PFSK-1 (cell line): Measurements from ENCODE around the gene IMPDH2.

Experiments
- FOXP2 ChIP-seq: optimal IDR thresholded peaks from 2 replicates; pipeline ENCODE3; 2011; ENCODE audit warnings: borderline replicate concordance, control low read depth, inconsistent platforms; ENCODE audit not compliant: insufficient read depth; ENCODE audit errors: extremely low read length, extremely low read depth
- POLR2AphosphoS5 ChIP-seq: IDR thresholded peaks from 2 replicates; pipeline ENCODE4 v1.6.1; 2012; ENCODE audit warnings: low read depth, mild to moderate bottlenecking, control low read depth, low read length, moderate library complexity
- SIN3A ChIP-seq: IDR thresholded peaks from 2 replicates; pipeline ENCODE4 v1.6.1; 2012; ENCODE audit warnings: mild to moderate bottlenecking, low read length, moderate library complexity, borderline replicate concordance; ENCODE audit not compliant: insufficient read depth
- TAF1 ChIP-seq: IDR thresholded peaks from 2 replicates; pipeline ENCODE4 v1.6.1; 2012; ENCODE audit warnings: low read length, control low read depth, borderline replicate concordance; ENCODE audit not compliant: insufficient read depth
- TF ChIP-seq, protein P1 (sequence below), 2 experiments: IDR thresholded peaks; 2 replicates each; pipeline versions ENCODE4 v1.6.1 to v1.8.0; 2011 to 2012; ENCODE audit warnings: low read depth in 2 of 2, low read length in 2 of 2, control low read depth in 1 of 2, inconsistent platforms in 1 of 2, mild to moderate bottlenecking in 1 of 2, moderate library complexity in 1 of 2; ENCODE audit not compliant: insufficient read depth in 1 of 2

Gene IMPDH2

GRCh38 chr3:48991851-48992545 is 37.2 kb downstream of the IMPDH2 start:
- TF ChIP-seq, protein P1, sequence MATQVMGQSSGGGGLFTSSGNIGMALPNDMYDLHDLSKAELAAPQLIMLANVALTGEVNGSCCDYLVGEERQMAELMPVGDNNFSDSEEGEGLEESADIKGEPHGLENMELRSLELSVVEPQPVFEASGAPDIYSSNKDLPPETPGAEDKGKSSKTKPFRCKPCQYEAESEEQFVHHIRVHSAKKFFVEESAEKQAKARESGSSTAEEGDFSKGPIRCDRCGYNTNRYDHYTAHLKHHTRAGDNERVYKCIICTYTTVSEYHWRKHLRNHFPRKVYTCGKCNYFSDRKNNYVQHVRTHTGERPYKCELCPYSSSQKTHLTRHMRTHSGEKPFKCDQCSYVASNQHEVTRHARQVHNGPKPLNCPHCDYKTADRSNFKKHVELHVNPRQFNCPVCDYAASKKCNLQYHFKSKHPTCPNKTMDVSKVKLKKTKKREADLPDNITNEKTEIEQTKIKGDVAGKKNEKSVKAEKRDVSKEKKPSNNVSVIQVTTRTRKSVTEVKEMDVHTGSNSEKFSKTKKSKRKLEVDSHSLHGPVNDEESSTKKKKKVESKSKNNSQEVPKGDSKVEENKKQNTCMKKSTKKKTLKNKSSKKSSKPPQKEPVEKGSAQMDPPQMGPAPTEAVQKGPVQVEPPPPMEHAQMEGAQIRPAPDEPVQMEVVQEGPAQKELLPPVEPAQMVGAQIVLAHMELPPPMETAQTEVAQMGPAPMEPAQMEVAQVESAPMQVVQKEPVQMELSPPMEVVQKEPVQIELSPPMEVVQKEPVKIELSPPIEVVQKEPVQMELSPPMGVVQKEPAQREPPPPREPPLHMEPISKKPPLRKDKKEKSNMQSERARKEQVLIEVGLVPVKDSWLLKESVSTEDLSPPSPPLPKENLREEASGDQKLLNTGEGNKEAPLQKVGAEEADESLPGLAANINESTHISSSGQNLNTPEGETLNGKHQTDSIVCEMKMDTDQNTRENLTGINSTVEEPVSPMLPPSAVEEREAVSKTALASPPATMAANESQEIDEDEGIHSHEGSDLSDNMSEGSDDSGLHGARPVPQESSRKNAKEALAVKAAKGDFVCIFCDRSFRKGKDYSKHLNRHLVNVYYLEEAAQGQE (IDR thresholded peaks at IDR 0.05; ENCODE audit: insufficient read depth in 1 of 2, low read depth in 2 of 2, low read length in 2 of 2): no peak
- TF ChIP-seq SIN3A (no peak), TAF1 (no peak), FOXP2 (no peak), POLR2AphosphoS5 (no peak)

- no peak for TF ChIP-seq POLR2AphosphoS5
- no peak for TF ChIP-seq TAF1
- no peak for TF ChIP-seq FOXP2
- TF ChIP-seq SIN3A: no peak
- TF ChIP-seq, protein P1 (IDR thresholded peaks at IDR 0.05; ENCODE audit: insufficient read depth in 1 of 2, low read depth in 2 of 2, low read length in 2 of 2): no peak
Measured at GRCh38 chr3:48990636-48991469, 38.3 kb downstream of the IMPDH2 start.

- TF ChIP-seq, protein P1 (IDR thresholded peaks at IDR 0.05; ENCODE audit: insufficient read depth in 1 of 2, low read depth in 2 of 2, low read length in 2 of 2): no peak
Measured at GRCh38 chr3:48989796-48990635, 39.2 kb downstream of the IMPDH2 start, which contains the start of gene P4HTM. P4HTM (plus strand) TSS chr3:48990241; CDS start chr3:48990257, 16 bp downstream.

GRCh38 chr3:48989126-48989795 is 39.9 kb downstream of the IMPDH2 start:
- TF ChIP-seq, protein P1 (IDR thresholded peaks at IDR 0.05; ENCODE audit: insufficient read depth in 1 of 2, low read depth in 2 of 2, low read length in 2 of 2): no peak
- TF ChIP-seq FOXP2: no peak
- TF ChIP-seq POLR2AphosphoS5: no peak
- TF ChIP-seq TAF1: no peak
- no peak for TF ChIP-seq SIN3A
